ENCODE measurements around the gene EXOC2.

The EXOC2 gene

GRCh38 chr6:508006-508405 lies 184.9 kb downstream of the EXOC2 start:
- no peak for TF ChIP-seq CTCF (conservative IDR thresholded peaks at IDR 0.05; ENCODE audit: low read length)
- DNase-seq (ENCODE audit: low read depth) = no peak
- H3K4me3 ChIP-seq (ENCODE audit: low read length) = no peak overlapping the region

DNA sequence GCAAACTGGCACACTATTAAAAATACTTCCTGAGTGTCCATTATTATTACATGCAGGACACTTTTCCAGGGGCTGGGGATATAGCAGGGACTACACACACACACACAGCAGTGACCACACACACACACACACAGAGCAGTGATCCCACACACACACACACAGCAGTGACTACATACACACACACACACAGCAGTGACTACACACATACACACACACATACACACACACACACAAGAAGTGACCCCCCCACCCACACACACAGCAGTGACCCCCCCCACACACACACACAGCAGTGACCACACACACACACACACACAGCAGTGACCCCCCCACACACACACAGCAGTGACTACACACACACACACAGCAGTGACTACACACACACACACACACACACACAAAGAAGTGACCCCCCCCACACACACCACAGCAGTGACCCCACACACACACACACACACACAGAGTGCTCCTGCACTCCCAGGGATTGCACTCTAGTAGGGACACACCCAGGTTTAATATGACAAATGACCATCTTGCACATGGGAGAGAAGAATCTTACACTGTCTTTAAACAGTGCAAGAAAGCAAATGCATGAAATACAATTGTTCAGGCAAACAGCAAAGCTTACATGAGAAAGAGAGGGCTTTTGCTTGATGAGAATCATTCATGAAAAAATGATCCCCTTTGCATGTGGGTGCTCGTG lies 185.9 kb downstream of the EXOC2 start:
- no peak for DNase-seq (ENCODE audit: low read depth)
- no peak overlapping the region for H3K4me3 ChIP-seq (ENCODE audit: low read length)
- TF ChIP-seq CTCF (conservative IDR thresholded peaks at IDR 0.05; ENCODE audit: low read length) = no peak

DNA sequence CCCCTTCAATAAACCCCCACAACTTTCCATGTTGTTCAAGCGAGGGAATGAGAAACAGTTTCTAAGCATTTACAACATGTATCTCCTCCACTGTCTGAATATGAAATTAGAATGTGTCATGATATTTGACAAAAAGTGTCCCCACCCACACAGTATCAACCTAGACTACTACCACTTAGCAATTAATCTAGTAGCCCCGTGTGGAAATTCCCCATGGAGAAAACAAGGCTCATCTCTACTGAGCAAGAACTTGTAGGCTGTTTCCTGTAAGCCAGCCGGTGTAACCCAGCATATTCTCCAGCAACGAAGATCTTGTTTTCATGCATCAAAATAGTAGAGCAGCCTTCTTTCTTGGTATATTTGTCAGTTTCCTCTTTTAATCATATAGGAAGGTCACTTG lies 186.4 kb downstream of the EXOC2 start:
- H3K4me3 ChIP-seq (ENCODE audit: low read length) = no peak overlapping the region
- no peak for TF ChIP-seq CTCF (conservative IDR thresholded peaks at IDR 0.05; ENCODE audit: low read length)
- no peak for DNase-seq (ENCODE audit: low read depth)

GRCh38 chr6:505374-505773 lies 187.6 kb downstream of the EXOC2 start:
- no peak for DNase-seq (ENCODE audit: low read depth)
- no peak overlapping the region for H3K4me3 ChIP-seq (ENCODE audit: low read length)
- TF ChIP-seq CTCF (conservative IDR thresholded peaks at IDR 0.05; ENCODE audit: low read length) = no peak

DNA sequence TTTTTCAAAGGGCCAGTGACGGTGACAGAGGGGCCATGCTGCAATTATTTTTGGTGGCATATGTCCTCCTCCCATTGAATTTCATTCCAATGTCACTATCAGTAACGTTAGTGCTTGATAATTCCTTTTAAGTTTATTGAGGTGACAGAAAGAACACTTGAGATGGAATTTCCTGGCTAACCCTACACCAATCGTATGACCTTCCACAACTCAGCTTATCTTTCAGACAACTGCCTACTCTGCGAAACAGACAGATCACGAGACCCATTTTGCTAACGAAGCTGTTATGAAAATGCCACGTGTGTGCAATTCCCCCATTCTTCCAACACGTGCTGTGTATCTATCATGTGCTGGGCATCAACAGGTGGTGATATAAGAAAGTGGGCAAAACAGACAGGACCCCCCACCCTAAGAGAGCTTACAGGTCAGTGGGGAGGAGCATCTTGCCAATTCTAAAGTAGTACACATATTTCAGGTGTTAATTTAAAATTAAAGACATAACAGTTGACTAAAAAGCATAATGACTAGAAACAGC lies 188.4 kb downstream of the EXOC2 start:
- no peak for TF ChIP-seq CTCF (conservative IDR thresholded peaks at IDR 0.05; ENCODE audit: low read length)
- DNase-seq (ENCODE audit: low read depth) = no peak
- H3K4me3 ChIP-seq (ENCODE audit: low read length) = no peak overlapping the region

DNA sequence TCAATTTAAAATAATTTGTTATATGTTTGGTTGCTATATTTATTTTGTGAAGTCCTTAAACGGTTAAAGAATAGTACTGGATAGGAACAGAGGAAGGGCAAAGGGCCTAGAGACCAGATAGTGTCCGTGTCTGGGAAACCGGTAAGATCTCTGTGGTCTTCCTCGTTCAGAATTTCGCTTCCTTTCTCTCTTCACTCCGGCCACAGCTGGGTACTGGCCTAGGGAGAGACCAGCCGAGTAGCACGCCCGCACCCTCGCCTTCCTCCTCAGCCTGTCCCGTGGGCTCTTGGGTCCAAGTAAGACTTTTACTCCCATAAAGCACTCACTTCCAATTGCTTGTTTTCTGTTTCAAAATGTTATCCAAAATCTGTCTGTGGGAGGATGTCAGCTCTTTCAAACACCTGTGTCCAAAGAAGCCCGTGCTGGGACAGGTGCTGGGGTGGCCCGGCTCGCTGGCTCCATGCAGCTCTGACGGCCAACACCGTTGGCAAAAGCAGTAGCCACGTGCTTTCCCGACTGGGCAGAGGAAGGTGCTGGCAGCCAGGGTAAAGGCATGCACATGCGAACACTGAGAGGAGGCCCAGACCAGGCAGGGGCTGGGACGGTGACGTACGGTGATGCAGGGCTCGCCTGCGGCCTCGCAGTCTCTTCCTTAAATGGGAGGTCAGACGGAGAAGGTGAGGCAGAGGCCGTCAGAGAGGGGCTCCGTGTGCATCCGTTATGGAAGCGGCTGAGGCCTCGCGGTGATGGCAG lies 189.2 kb downstream of the EXOC2 start:
- no peak overlapping the region for H3K4me3 ChIP-seq (ENCODE audit: low read length)
- TF ChIP-seq CTCF (conservative IDR thresholded peaks at IDR 0.05; ENCODE audit: low read length) = no peak

GRCh38 chr6:502761-503160 lies 190.2 kb downstream of the EXOC2 start:
- no peak overlapping the region for H3K4me3 ChIP-seq (ENCODE audit: low read length)
- TF ChIP-seq CTCF (conservative IDR thresholded peaks at IDR 0.05; ENCODE audit: low read length) = no peak
- DNase-seq (ENCODE audit: low read depth) = no peak

More for the DNA sequence above, 189.2 kb downstream of the EXOC2 start:
- DNase-seq (ENCODE audit: low read depth) = no peak

Data from AG10803 (cell line).